Prostate gland (tissue), 2 donors: ENCODE results near the gene NLRX1. TPM values are rescaled to one million over a fixed set of nuclear protein-coding genes. Genes with fewer than 3 reads are reported as not detected.
"Not testable (repeated sequence)": the region's sequence is repeated elsewhere in the genome, so short reads cannot be mapped to it uniquely, and the experiment has no call there.

Experiments used
- DNase-seq: peaks from one replicate; pipeline ENCODE4 v3.0.0-alpha.2; 2019; ENCODE audit warnings: low spot score
- H3K27ac ChIP-seq, 2 donors: fragments of 200-600 bp; sonication (generic); 2 replicates each; pipeline ENCODE4 v1.5.1; 2017 to 2019
- H3K27me3 ChIP-seq: fragments of 200-600 bp; sonication (generic); replicated peaks from 2 replicates; pipeline ENCODE4 v1.5.1; 2019; ENCODE audit not compliant: insufficient read depth
- H3K36me3 ChIP-seq, 2 donors: fragments of 200-600 bp; sonication (generic); 1 replicate in 1 of 2; 2 replicates in 1 of 2; pipeline versions ENCODE4 v1.5.1 to v1.8.1; 2017 to 2019
- H3K4me1 ChIP-seq: fragments of 200-600 bp; sonication (generic); replicated peaks from 2 replicates; pipeline ENCODE4 v1.5.1; 2019
- H3K4me3 ChIP-seq, 2 donors: fragments of 200-600 bp; sonication (generic); 2 replicates each; pipeline ENCODE4 v1.5.1; 2017 to 2019
- H3K9me3 ChIP-seq: fragments of 200-600 bp; sonication (generic); 2 replicates; pipeline ENCODE4 v1.5.1; 2017
- CTCF ChIP-seq, 4 experiments: fragments of 200-600 bp in 2 of 4; fragments of 450-650 bp in 2 of 4; sonication (generic) in 2 of 4; IDR thresholded peaks; 1 replicate in 3 of 4; 2 replicates in 1 of 4; pipeline ENCODE4 v1.5.1; 2016 to 2019; ENCODE audit warnings: antibody characterized with exemption in 4 of 4, mild to moderate bottlenecking in 2 of 4, moderate library complexity in 2 of 4
- POLR2A ChIP-seq: fragments of 450-650 bp; IDR thresholded peaks from one replicate; pipeline ENCODE4 v1.6.1; 2016; ENCODE audit warnings: antibody characterized with exemption, mild to moderate bottlenecking
- POLR2AphosphoS5 ChIP-seq: sonication (generic); formaldehyde crosslinking; IDR thresholded peaks from one replicate; pipeline ENCODE4 v1.6.1; 2017; ENCODE audit warnings: antibody characterized with exemption
- WGBS: methylation state at CpG from one replicate; pipeline ENCODE4 v1.1.5; 2018; 5-methylcytosine and 5-hydroxymethylcytosine counted together
- intact Hi-C: fragments of 100-400 bp; cut with DNase I; formaldehyde crosslinking; loops from one replicate; pipeline ENCODE4 v1.14.2; 2022
- total RNA-seq, 2 donors: library from RNA; depleted of rRNA; stranded (reverse); fragments of >200 nt; gene quantifications; one replicate each; pipeline ENCODE4 v1.1.0, GENCODE V29; 2016

NLRX1 gene
- total RNA-seq, 2 donors from 2014 or later: 18.8 to 26.1 TPM

- Histone ChIP-seq H3K36me3 (no peaks in the 10 kb centered on the region), H3K4me3 (peak overlapping the region; percentile 79 to 88), H3K27me3 (no peaks in the 10 kb centered on the region), H3K27ac (peak overlapping the region; percentile 68 to 77), H3K4me1 (peaks cover 8% of the 10 kb centered on the region), H3K9me3 (no peaks in the 10 kb centered on the region)
- TF ChIP-seq POLR2AphosphoS5 (no peak), CTCF (IDR thresholded peaks at IDR 0.05) (no peak), POLR2A (no peak)
- DNase-seq: no peak
- under 1% methylated on average over 19 of the region's 20 CpGs for WGBS
- intact Hi-C loops: no loop called here
These were observed 46.8 kb upstream of the NLRX1 start for GRCh38 chr11:119121811-119122124.

- TF ChIP-seq POLR2AphosphoS5 (no peak), POLR2A (no peak), CTCF (IDR thresholded peaks at IDR 0.05) (no peak)
- Histone ChIP-seq H3K36me3 (no peaks in the 10 kb centered on the region), H3K4me1 (peaks cover 6% of the 10 kb centered on the region)
These were observed 42.7 kb upstream of the NLRX1 start for GRCh38 chr11:119125821-119126220.

GRCh38 chr11:119126675-119127268, 41.8 kb upstream of the NLRX1 start:
- TF ChIP-seq CTCF (IDR thresholded peaks at IDR 0.05) (no peak), POLR2AphosphoS5 (no peak), POLR2A (no peak)
- peaks cover 6% of the 10 kb centered on the region for H3K4me1 ChIP-seq
- H3K4me3 ChIP-seq: no peak overlapping the region
- no peak overlapping the region for H3K27ac ChIP-seq
- intact Hi-C loops: no loop called here
- peaks cover 0 to 6% of the 10 kb centered on the region in 2 donors for H3K36me3 ChIP-seq
- WGBS: 62% methylated on average over 5 of the region's 5 CpGs
- no peaks in the 10 kb centered on the region for H3K9me3 ChIP-seq
- H3K27me3 ChIP-seq: no peaks in the 10 kb centered on the region
- DNase-seq: no peak

More at GRCh38 chr11:119125821-119126220, 42.7 kb upstream of the NLRX1 start:
- no peaks in the 10 kb centered on the region for H3K27me3 ChIP-seq
- no peak for DNase-seq
- intact Hi-C loops: no loop called here
- WGBS: 94% methylated on average over 6 of the region's 6 CpGs
- H3K9me3 ChIP-seq: no peaks in the 10 kb centered on the region
- no peak overlapping the region for H3K27ac ChIP-seq
- no peak overlapping the region for H3K4me3 ChIP-seq

GRCh38 chr11:119130662-119131061, 37.9 kb upstream of the NLRX1 start:
- H3K4me1 ChIP-seq: no peaks in the 10 kb centered on the region
- H3K4me3 ChIP-seq: no peak overlapping the region
- DNase-seq: no peak
- no peaks in the 10 kb centered on the region for H3K9me3 ChIP-seq
- no peak overlapping the region for H3K27ac ChIP-seq
- intact Hi-C loops: no loop called here
- WGBS: 83% methylated on average over 3 of the region's 3 CpGs
- TF ChIP-seq POLR2AphosphoS5 (no peak), CTCF (IDR thresholded peaks at IDR 0.05) (no peak), POLR2A (no peak)
- H3K27me3 ChIP-seq: no peaks in the 10 kb centered on the region
- peaks cover 0 to 18% of the 10 kb centered on the region in 2 donors for H3K36me3 ChIP-seq

GRCh38 chr11:119134389-119134978, 34.0 kb upstream of the NLRX1 start:
- 51% methylated on average over 4 of the region's 4 CpGs for WGBS
- Histone ChIP-seq H3K36me3 (peaks cover 0 to 18% of the 10 kb centered on the region in 2 donors), H3K27me3 (no peaks in the 10 kb centered on the region), H3K27ac (no peak overlapping the region), H3K4me3 (no peak overlapping the region), H3K9me3 (no peaks in the 10 kb centered on the region), H3K4me1 (no peaks in the 10 kb centered on the region)
- peak in 1 of 4 experiments; percentile 31 for TF ChIP-seq CTCF (IDR thresholded peaks at IDR 0.05)
- no peak for TF ChIP-seq POLR2A
- DNase-seq: no peak
- intact Hi-C loops: no loop called here

GRCh38 chr11:119139276-119139675, 29.2 kb upstream of the NLRX1 start:
- WGBS: 90% methylated on average over 10 of the region's 10 CpGs
- intact Hi-C loops, H3K27me3 ChIP-seq: not testable (repeated sequence)

More at GRCh38 chr11:119139276-119139675, 29.2 kb upstream of the NLRX1 start:
- H3K9me3 ChIP-seq, DNase-seq, H3K4me1 ChIP-seq, H3K36me3 ChIP-seq, H3K27ac ChIP-seq, H3K4me3 ChIP-seq: not testable (repeated sequence)
